Loucy (cell line): ENCODE results near the gene CUL3.

Source experiments
- H2AFZ ChIP-seq: fragments of 200-600 bp; sonication (generic); 2 replicates; pipeline ENCODE4 v1.6.0; 2016; ENCODE audit warnings: antibody characterized with exemption, mild to moderate bottlenecking, low read length, moderate library complexity
- H3F3A ChIP-seq: fragments of 200-600 bp; 2 replicates; pipeline ENCODE4 v1.6.0; 2016; ENCODE audit warnings: antibody characterized with exemption, low read depth, mild to moderate bottlenecking
- H3K27me3 ChIP-seq: fragments of 200-600 bp; sonication (generic); 2 replicates; pipeline ENCODE4 v1.6.1; 2014; ENCODE audit warnings: low read length, mild to moderate bottlenecking; ENCODE audit not compliant: insufficient read depth, poor library complexity, severe bottlenecking
- H3K36me3 ChIP-seq: fragments of 200-600 bp; sonication (generic); 2 replicates; pipeline ENCODE4 v1.6.1; 2016; ENCODE audit warnings: low read length; ENCODE audit not compliant: insufficient read depth
- H3K4me1 ChIP-seq: fragments of 200-600 bp; sonication (generic); 2 replicates; pipeline ENCODE4 v1.5.1; 2014; ENCODE audit warnings: low read length, mild to moderate bottlenecking; ENCODE audit not compliant: insufficient read depth, poor library complexity, severe bottlenecking
- H3K4me2 ChIP-seq: fragments of 200-600 bp; sonication (generic); 2 replicates; pipeline ENCODE4 v1.6.0; 2014; ENCODE audit warnings: antibody characterized with exemption, low read length, low read depth, mild to moderate bottlenecking; ENCODE audit not compliant: poor library complexity, severe bottlenecking
- H3K4me3 ChIP-seq: fragments of 200-600 bp; sonication (generic); 2 replicates; pipeline ENCODE4 v1.5.1; 2014; ENCODE audit warnings: low read length, mild to moderate bottlenecking, mixed read lengths; ENCODE audit not compliant: poor library complexity, severe bottlenecking
- H3K79me2 ChIP-seq: fragments of 200-600 bp; sonication (generic); 2 replicates; pipeline ENCODE4 v1.6.1; 2014; ENCODE audit warnings: low read length; ENCODE audit not compliant: insufficient read depth
- H3K9ac ChIP-seq: fragments of 200-600 bp; sonication (generic); 2 replicates; pipeline ENCODE4 v1.6.0; 2014; ENCODE audit warnings: mild to moderate bottlenecking, low read depth, low read length, moderate library complexity; ENCODE audit not compliant: poor library complexity, severe bottlenecking
- H3K9me2 ChIP-seq: fragments of 200-600 bp; sonication (generic); replicated peaks from 2 replicates; pipeline ENCODE4 v1.6.1; 2016; ENCODE audit warnings: low read depth, low read length, mixed read lengths
- H3K9me3 ChIP-seq: fragments of 200-600 bp; sonication (generic); 2 replicates; pipeline ENCODE4 v1.6.1; 2014; ENCODE audit warnings: mild to moderate bottlenecking, antibody characterized with exemption, low read length, low read depth; ENCODE audit not compliant: insufficient read depth
- H4K20me1 ChIP-seq: fragments of 200-600 bp; sonication (generic); 2 replicates; pipeline ENCODE4 v1.6.0; 2014; ENCODE audit warnings: antibody characterized with exemption, low read length, mild to moderate bottlenecking; ENCODE audit not compliant: insufficient read depth, poor library complexity, severe bottlenecking
- EZH2phosphoT487 ChIP-seq: fragments of 200-600 bp; IDR thresholded peaks from 2 replicates; pipeline ENCODE4 v1.6.1; 2018; ENCODE audit warnings: antibody characterized with exemption, mild to moderate bottlenecking, moderate library complexity, borderline replicate concordance
- TF ChIP-seq, protein P1 (sequence below): fragments of 200-600 bp; sonication (generic); conservative IDR thresholded peaks from 2 replicates; pipeline ENCODE4 v1.5.1; 2014; ENCODE audit warnings: mild to moderate bottlenecking, antibody characterized with exemption, low read length

CUL3 gene

DNA sequence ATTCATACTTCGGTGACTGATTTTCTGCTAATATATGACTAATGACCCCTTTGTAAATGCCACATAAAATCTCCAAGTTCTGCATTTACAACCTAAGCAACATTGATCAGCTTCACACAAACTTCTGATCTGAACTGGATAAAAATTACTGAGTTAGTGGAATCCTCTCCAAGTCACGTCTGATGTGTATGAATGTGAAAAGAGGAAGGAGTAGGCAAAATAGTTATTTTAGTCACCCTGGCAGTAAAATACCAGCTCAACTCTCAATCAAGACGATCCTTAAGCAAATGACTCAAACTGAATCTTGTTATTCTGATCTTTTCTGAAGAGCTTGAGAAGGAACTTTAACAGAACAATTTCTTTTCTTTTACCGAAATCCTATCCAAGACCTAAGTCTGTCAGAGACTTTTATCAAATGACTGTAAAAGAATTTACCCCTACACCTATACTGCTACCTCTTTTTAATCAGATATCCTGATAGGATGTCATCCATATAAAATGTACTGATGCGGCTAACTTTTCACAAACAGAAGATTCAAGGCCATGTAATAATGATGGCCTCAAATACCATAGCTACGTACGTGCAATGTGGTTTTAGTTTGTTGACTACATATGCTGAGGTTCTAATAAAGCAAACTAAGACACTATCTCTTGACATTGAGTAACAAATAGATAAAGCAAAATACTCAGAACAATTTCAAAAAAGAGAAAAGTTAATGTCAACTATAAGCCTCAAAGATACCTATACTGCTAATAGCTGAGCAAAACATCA, 23.7 kb downstream of the CUL3 start:
- Histone ChIP-seq H3K9me2 (no peaks in the 10 kb centered on the region), H3K9ac (no peak overlapping the region), H3K4me3 (no peak overlapping the region), H3K4me1 (peaks cover 26% of the 10 kb centered on the region), H2AFZ (no peak overlapping the region), H3K79me2 (peaks cover 100% of the 10 kb centered on the region), H3K9me3 (no peaks in the 10 kb centered on the region), H3K4me2 (no peak overlapping the region), H4K20me1 (peaks cover 98% of the 10 kb centered on the region), H3F3A (no peaks in the 10 kb centered on the region), H3K27me3 (no peaks in the 10 kb centered on the region), H3K36me3 (peaks cover 22% of the 10 kb centered on the region; the same call in 1 of the 2 replicates)
- no peak for TF ChIP-seq EZH2phosphoT487
- TF ChIP-seq, protein P1, sequence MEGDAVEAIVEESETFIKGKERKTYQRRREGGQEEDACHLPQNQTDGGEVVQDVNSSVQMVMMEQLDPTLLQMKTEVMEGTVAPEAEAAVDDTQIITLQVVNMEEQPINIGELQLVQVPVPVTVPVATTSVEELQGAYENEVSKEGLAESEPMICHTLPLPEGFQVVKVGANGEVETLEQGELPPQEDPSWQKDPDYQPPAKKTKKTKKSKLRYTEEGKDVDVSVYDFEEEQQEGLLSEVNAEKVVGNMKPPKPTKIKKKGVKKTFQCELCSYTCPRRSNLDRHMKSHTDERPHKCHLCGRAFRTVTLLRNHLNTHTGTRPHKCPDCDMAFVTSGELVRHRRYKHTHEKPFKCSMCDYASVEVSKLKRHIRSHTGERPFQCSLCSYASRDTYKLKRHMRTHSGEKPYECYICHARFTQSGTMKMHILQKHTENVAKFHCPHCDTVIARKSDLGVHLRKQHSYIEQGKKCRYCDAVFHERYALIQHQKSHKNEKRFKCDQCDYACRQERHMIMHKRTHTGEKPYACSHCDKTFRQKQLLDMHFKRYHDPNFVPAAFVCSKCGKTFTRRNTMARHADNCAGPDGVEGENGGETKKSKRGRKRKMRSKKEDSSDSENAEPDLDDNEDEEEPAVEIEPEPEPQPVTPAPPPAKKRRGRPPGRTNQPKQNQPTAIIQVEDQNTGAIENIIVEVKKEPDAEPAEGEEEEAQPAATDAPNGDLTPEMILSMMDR, result no peak

DNA sequence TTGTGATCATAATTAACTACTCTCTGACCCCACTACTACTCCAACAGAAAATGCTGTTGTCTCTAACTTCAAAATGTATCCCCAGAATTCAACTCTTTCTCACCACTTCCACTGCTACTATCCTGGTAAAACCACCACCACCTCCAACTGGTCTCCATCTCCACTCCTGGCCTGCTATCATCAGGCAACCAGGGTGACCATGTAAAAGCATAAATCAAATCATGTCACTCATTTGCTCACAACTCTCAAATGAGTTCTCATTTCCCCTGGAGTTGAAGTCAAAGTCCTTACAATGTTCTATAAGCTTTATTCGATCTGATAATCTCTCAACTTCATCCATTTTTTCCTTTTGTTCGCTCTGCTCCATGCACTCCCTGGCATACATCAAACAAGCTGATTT, 24.6 kb downstream of the CUL3 start:
- no peak overlapping the region for H3K4me3 ChIP-seq
- H3K27me3 ChIP-seq, result no peaks in the 10 kb centered on the region
- H3K36me3 ChIP-seq, result peaks cover 27% of the 10 kb centered on the region; the same call in 1 of the 2 replicates
- no peaks in the 10 kb centered on the region for H3F3A ChIP-seq
- H3K9ac ChIP-seq, result no peak overlapping the region
- peaks cover 95% of the 10 kb centered on the region for H4K20me1 ChIP-seq
- no peaks in the 10 kb centered on the region for H3K9me3 ChIP-seq
- no peak overlapping the region for H2AFZ ChIP-seq
- peaks cover 100% of the 10 kb centered on the region for H3K79me2 ChIP-seq
- peaks cover 17% of the 10 kb centered on the region for H3K4me1 ChIP-seq
- TF ChIP-seq, protein P1, result no peak
- TF ChIP-seq EZH2phosphoT487, result no peak
- no peak overlapping the region for H3K4me2 ChIP-seq
- H3K9me2 ChIP-seq, result no peaks in the 10 kb centered on the region

DNA sequence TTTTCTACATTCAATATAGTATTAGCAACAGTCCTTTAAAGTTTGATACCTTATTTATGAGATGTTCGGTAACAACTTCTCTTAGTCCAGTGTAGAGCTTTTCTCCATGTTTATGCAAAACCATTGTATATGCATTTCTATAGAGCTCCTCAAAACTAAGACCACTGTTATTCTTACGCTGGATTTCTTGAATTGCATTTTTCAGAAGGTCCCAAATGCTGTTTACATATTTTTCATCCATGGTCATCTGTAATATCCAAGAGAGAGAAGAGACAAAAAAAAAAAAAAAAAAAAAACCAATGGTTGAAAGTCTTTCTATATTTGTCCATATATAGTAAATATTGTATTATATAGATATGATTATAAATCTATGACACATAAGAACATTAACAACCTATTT, 27.6 kb downstream of the CUL3 start:
- peaks cover 83% of the 10 kb centered on the region for H4K20me1 ChIP-seq
- no peak overlapping the region for H3K4me2 ChIP-seq
- no peaks in the 10 kb centered on the region for H3K9me2 ChIP-seq
- peaks cover 3% of the 10 kb centered on the region for H3K4me1 ChIP-seq
- no peak for TF ChIP-seq EZH2phosphoT487
- TF ChIP-seq, protein P1, result no peak
- H3F3A ChIP-seq, result no peaks in the 10 kb centered on the region
- no peaks in the 10 kb centered on the region for H3K9me3 ChIP-seq
- peaks cover 98% of the 10 kb centered on the region for H3K79me2 ChIP-seq
- H2AFZ ChIP-seq, result no peak overlapping the region
- peaks cover 56% of the 10 kb centered on the region; the same call in 1 of the 2 replicates for H3K36me3 ChIP-seq
- H3K4me3 ChIP-seq, result no peak overlapping the region
- no peak overlapping the region for H3K9ac ChIP-seq
- H3K27me3 ChIP-seq, result no peaks in the 10 kb centered on the region
